Skeletal muscle satellite cell (primary cell): Measurements from ENCODE around the gene FAM78B.

Source experiments
- H3K27me3 ChIP-seq: 2 replicates; pipeline ENCODE4 v1.7.0; 2013; ENCODE audit warnings: low read length; ENCODE audit not compliant: control insufficient read depth, insufficient read depth
- H3K36me3 ChIP-seq: 2 replicates; pipeline ENCODE4 v1.7.0; 2013; ENCODE audit warnings: mild to moderate bottlenecking, control low read depth, low read length; ENCODE audit not compliant: insufficient read depth
- H3K4me1 ChIP-seq: 2 replicates; pipeline ENCODE4 v1.7.0; 2013; ENCODE audit warnings: low read length; ENCODE audit not compliant: control insufficient read depth, insufficient read depth
- H3K4me2 ChIP-seq: 2 replicates; pipeline ENCODE4 v1.7.0; 2013; ENCODE audit warnings: mild to moderate bottlenecking, low read length
- H3K4me3 ChIP-seq: 2 replicates; pipeline ENCODE4 v1.7.0; 2013; ENCODE audit warnings: low read length
- H3K9ac ChIP-seq: 2 replicates; pipeline ENCODE4 v1.7.0; 2013; ENCODE audit warnings: mild to moderate bottlenecking, low read depth, low read length, moderate library complexity
- H3K9me3 ChIP-seq: replicated peaks from 2 replicates; pipeline ENCODE4 v1.7.0; 2013; ENCODE audit warnings: mild to moderate bottlenecking, control low read depth, low read length

FAM78B gene

GRCh38 chr1:166116026-166116425 is 50.8 kb downstream of the FAM78B start:
- Histone ChIP-seq H3K4me1 (no peaks in the 10 kb centered on the region), H3K9ac (no peak overlapping the region), H3K9me3 (no peaks in the 10 kb centered on the region), H3K4me3 (no peak overlapping the region), H3K4me2 (no peak overlapping the region), H3K36me3 (no peaks in the 10 kb centered on the region), H3K27me3 (no peaks in the 10 kb centered on the region)

DNA sequence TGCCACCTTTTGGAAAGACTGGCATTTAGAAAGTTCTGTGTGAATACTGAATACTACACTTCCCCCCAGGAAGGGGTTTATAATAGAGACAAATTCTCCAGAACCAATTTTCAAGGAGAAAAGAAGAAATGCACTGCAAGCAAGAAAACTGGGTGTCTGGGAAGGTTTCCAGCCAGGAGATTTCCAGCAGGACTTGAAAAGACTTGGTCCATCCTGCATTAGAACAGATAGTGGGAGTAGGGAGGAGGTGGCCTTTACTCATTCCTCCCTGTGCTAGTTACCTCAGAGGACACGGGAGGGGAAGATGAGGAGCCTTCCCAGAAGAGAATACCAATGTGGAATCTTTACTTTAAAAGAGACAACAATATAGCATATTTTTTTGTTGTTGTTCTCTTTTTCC is 52.4 kb downstream of the FAM78B start:
- no peaks in the 10 kb centered on the region for H3K4me1 ChIP-seq
- H3K36me3 ChIP-seq: no peaks in the 10 kb centered on the region
- H3K4me2 ChIP-seq: no peak overlapping the region
- no peak overlapping the region for H3K9ac ChIP-seq
- no peaks in the 10 kb centered on the region for H3K9me3 ChIP-seq
- no peaks in the 10 kb centered on the region for H3K27me3 ChIP-seq
- no peak overlapping the region for H3K4me3 ChIP-seq

DNA sequence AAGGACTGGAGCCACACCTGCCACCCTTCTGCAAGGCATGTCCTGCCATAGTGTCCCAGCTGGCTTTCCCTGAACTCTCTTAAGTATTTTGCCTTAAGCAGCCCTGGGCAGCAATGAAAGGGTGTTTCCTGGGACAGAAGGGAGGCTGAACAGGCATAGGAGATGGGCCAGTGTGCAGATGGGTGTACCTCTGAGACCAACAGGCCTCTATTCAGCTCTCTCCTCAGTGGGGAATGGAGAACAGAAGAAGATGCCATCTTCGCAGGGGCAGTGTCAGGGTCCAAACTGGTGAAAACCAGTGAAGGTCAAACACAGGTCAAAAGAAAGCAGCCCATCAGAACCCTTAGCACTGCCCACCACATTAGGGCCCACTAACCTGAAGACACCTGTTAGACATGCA is 53.2 kb downstream of the FAM78B start:
- H3K27me3 ChIP-seq: no peaks in the 10 kb centered on the region
- H3K4me3 ChIP-seq: no peak overlapping the region
- no peak overlapping the region for H3K4me2 ChIP-seq
- no peaks in the 10 kb centered on the region for H3K4me1 ChIP-seq
- H3K9me3 ChIP-seq: no peaks in the 10 kb centered on the region
- H3K9ac ChIP-seq: no peak overlapping the region
- H3K36me3 ChIP-seq: no peaks in the 10 kb centered on the region

- H3K9me3 ChIP-seq: no peaks in the 10 kb centered on the region
- H3K27me3 ChIP-seq: no peaks in the 10 kb centered on the region
- H3K4me1 ChIP-seq: no peaks in the 10 kb centered on the region
- no peaks in the 10 kb centered on the region for H3K36me3 ChIP-seq
- H3K9ac ChIP-seq: no peak overlapping the region
- H3K4me2 ChIP-seq: no peak overlapping the region
- H3K4me3 ChIP-seq: no peak overlapping the region
Measured at GRCh38 chr1:166113031-166113430, 53.8 kb downstream of the FAM78B start.

- Histone ChIP-seq H3K4me2 (no peak overlapping the region), H3K9ac (no peak overlapping the region), H3K4me1 (no peaks in the 10 kb centered on the region), H3K27me3 (no peaks in the 10 kb centered on the region), H3K4me3 (no peak overlapping the region), H3K9me3 (no peaks in the 10 kb centered on the region), H3K36me3 (no peaks in the 10 kb centered on the region)
Measured at GRCh38 chr1:166112425-166112824, 54.4 kb downstream of the FAM78B start.

GRCh38 chr1:166111430-166111829 is 55.4 kb downstream of the FAM78B start:
- Histone ChIP-seq H3K4me3 (no peak overlapping the region), H3K9me3 (no peaks in the 10 kb centered on the region), H3K4me1 (no peaks in the 10 kb centered on the region), H3K36me3 (no peaks in the 10 kb centered on the region), H3K9ac (no peak overlapping the region), H3K4me2 (no peak overlapping the region), H3K27me3 (no peaks in the 10 kb centered on the region)

GRCh38 chr1:166090244-166090643 is 76.6 kb downstream of the FAM78B start:
- Histone ChIP-seq H3K4me2 (no peak overlapping the region), H3K4me3 (no peak overlapping the region), H3K4me1 (no peaks in the 10 kb centered on the region), H3K36me3 (no peaks in the 10 kb centered on the region), H3K9ac (no peak overlapping the region), H3K27me3 (no peaks in the 10 kb centered on the region), H3K9me3 (no peaks in the 10 kb centered on the region)

GRCh38 chr1:166089804-166090203 is 77.0 kb downstream of the FAM78B start:
- no peaks in the 10 kb centered on the region for H3K27me3 ChIP-seq
- H3K9ac ChIP-seq: no peak overlapping the region
- H3K4me1 ChIP-seq: no peaks in the 10 kb centered on the region
- H3K4me2 ChIP-seq: no peak overlapping the region
- H3K4me3 ChIP-seq: no peak overlapping the region
- no peaks in the 10 kb centered on the region for H3K36me3 ChIP-seq
- H3K9me3 ChIP-seq: no peaks in the 10 kb centered on the region

DNA sequence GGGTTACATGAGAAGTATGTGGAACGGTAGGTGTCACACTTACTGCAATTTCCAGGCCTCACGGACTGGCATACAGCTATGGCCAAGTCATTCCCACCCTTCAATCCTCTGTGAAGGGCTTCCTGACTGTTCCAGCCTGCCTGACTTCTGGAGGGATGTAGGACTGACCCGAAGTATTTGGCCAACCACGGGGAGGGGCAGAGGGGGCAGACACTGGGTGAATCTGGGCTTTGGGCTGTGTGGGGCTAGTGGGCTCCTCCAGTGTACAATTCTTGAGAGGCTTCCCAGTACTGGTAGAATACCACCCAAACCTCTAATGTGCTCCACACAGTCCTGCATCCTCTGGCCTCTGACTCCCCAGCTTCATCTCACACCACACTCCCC is 78.2 kb downstream of the FAM78B start:
- H3K9me3 ChIP-seq: no peaks in the 10 kb centered on the region
- no peaks in the 10 kb centered on the region for H3K36me3 ChIP-seq
- no peak overlapping the region for H3K4me3 ChIP-seq
- H3K9ac ChIP-seq: no peak overlapping the region
- H3K4me1 ChIP-seq: no peaks in the 10 kb centered on the region
- no peaks in the 10 kb centered on the region for H3K27me3 ChIP-seq
- H3K4me2 ChIP-seq: no peak overlapping the region

- H3K4me1 ChIP-seq: no peaks in the 10 kb centered on the region
- H3K9ac ChIP-seq: no peak overlapping the region
- H3K9me3 ChIP-seq: no peaks in the 10 kb centered on the region
- no peak overlapping the region for H3K4me3 ChIP-seq
- H3K27me3 ChIP-seq: no peaks in the 10 kb centered on the region
- no peak overlapping the region for H3K4me2 ChIP-seq
- H3K36me3 ChIP-seq: no peaks in the 10 kb centered on the region
Measured at GRCh38 chr1:166087734-166088571, 78.8 kb downstream of the FAM78B start.

GRCh38 chr1:166086113-166086883 is 80.5 kb downstream of the FAM78B start:
- no peak overlapping the region for H3K4me3 ChIP-seq
- no peak overlapping the region for H3K9ac ChIP-seq
- H3K27me3 ChIP-seq: no peaks in the 10 kb centered on the region
- H3K4me1 ChIP-seq: no peaks in the 10 kb centered on the region
- H3K36me3 ChIP-seq: no peaks in the 10 kb centered on the region
- H3K4me2 ChIP-seq: no peak overlapping the region
- H3K9me3 ChIP-seq: no peaks in the 10 kb centered on the region

- no peak overlapping the region for H3K4me3 ChIP-seq
- no peaks in the 10 kb centered on the region for H3K4me1 ChIP-seq
- H3K4me2 ChIP-seq: no peak overlapping the region
- no peak overlapping the region for H3K9ac ChIP-seq
- no peaks in the 10 kb centered on the region for H3K36me3 ChIP-seq
- H3K9me3 ChIP-seq: no peaks in the 10 kb centered on the region
- no peaks in the 10 kb centered on the region for H3K27me3 ChIP-seq
Measured at GRCh38 chr1:166084613-166085012, 82.2 kb downstream of the FAM78B start.
